ENCODE measurements around the gene HRH2.
"Not testable (repeated sequence)": the region's sequence is repeated elsewhere in the genome, so short reads cannot be mapped to it uniquely, and the experiment has no call there.

The HRH2 gene, protein sequence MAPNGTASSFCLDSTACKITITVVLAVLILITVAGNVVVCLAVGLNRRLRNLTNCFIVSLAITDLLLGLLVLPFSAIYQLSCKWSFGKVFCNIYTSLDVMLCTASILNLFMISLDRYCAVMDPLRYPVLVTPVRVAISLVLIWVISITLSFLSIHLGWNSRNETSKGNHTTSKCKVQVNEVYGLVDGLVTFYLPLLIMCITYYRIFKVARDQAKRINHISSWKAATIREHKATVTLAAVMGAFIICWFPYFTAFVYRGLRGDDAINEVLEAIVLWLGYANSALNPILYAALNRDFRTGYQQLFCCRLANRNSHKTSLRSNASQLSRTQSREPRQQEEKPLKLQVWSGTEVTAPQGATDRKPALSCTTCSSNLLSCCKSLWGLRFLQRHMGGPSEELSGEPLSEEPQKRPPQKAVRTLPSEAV

DNA sequence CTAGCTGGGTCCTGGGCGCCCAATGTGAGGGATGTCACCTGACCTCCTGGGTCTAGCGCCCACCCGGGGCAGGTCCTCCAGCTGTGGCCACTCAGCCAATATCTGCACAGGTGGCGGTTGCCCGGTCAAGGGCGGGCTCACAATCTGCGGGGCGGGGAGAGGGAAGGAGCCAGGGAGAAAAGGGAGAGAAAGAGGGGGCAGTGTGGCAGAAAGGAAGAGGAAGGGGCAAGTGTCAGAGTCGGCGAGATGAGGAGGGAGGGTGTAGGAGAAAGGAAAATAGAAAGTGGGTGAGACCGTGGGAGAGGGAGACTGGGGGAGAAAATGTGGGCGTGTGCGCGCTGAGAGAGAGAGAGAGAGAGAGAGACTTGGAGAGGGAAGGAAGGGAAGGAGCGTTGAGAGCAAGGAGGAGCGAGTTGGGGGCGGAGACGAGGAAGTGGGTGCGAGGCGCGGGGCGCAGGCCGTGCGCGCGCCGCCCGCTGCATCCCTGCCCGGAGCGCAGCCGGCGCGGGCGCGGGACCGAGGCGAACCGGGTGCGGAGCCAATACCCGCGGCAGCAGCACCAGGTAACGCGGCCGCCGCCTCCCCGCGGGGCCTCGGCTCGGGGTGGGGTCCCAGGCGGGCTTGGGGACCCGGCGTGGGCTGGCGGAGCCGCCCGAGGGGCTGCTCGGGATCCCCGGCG is at the start of gene HRH2:
Gene HRH2 (plus strand): TSS at position 479 of the 679 bp plus-strand sequence. CDS start 25,163 bp downstream, outside the sequence.
- no peak for DNase-seq

- DNase-seq, result no peak
Measured at GRCh38 chr5:175609526-175609925, 48.3 kb upstream of the HRH2 start.

DNA sequence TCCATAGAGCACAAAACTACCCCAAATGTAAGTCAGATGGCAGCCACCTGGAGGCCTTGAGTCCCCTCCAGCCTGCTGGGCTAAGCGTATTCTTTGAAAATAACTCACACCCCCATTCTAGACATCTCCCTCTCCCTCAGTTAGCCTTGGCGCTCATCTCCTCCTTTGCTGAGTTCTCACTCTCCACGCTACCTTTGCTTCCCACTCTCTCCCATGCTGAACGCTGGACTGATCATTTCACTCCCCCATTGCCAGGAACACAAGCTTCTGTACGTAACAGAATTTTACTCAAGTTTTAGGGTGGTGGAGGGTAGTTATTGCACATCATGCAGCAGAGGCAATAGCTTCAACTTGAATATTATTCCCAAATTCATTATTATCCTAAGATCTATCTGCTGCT is 47.5 kb upstream of the HRH2 start:
- no peak for DNase-seq

- no peak for DNase-seq
Measured at GRCh38 chr5:175610898-175611297, 47.0 kb upstream of the HRH2 start.

DNA sequence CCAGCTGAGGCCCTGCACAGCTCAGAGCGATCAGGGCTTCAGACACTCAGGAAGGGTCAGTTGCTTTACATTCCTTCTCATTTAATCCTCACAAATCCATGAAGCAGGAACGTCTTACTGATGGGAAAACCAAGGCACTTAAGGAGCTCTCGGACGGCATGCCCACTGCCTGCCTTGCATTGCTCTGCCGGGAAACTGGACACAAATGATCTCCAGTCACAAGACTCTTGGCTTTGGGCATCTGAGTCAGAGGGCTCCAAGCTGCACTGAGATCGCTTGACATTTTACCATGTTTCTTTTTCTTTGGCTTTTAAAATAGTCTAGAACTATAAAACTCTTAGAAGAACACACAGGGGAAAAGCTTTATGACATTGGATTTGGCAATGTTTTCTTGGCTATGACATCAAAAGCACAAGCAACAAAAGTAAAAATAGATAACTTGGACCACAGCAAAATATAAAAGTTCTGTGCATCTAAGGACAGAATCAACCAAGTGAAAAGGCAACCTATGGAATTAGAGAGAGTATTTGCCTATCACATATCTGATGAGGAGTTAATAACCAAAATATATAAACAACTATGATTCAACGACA is 43.6 kb upstream of the HRH2 start:
- DNase-seq, result no peak

GRCh38 chr5:175614861-175615260 is 43.0 kb upstream of the HRH2 start:
- no peak for DNase-seq

DNA sequence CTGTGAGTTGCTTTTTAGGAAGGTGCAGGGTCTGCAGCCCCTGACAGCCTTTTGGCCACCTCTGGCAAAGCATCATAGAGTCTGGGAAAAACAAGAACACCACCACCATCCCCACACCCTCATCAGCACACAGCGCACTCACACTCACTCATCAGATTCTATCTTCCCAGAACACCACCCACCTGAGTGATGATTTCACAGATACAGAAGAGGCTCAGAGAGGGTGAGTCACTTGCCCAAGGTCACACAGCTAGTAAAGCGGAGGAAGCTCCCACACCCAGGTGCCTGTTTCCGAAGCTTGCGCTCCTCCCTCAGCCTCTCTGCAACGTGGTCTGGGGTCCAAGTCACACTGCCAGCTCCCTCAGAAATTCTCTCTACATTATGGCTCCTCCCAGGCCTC is 41.8 kb upstream of the HRH2 start:
- no peak for DNase-seq

GRCh38 chr5:175616527-175616926 is 41.3 kb upstream of the HRH2 start:
- DNase-seq, result not testable (repeated sequence)

- no peak for DNase-seq
Measured at GRCh38 chr5:175617447-175617846, 40.4 kb upstream of the HRH2 start.

DNA sequence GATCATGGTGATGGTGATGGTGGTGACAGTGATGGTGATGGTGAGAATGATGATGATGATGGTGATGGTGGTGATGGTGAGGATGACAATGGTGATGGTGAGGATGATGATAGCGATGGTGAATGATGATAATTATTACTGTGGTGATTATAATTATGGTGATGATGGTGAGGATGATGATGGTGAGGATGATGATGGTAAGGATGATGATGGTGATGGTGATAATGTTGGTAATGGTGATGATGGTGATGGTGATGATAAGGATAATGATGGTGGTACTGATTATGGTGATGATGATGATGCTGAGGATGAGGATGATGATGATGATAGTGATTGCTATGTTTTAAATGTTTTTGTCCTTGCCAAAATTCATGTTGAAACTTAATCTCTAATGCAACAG is 37.3 kb upstream of the HRH2 start:
- no peak for DNase-seq

DNA sequence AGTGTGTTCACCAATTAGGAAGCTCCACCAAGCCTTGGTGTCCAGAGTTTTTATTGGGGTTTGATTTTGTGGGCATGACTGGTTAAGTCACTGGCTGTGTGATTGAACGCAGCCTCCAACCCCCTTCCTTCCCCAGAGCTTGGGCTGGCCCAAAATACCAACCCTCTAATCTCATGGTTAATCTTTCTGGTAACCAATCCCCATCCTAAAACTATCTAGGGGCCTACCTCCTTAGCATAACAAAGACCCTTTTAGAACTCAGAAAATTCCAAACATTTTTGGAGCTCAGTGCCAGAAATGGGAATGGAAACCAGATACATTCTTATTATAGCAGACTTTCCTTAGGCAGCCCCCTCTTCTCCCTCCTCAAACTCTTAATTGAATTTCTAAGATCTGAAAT is 35.9 kb upstream of the HRH2 start:
- no peak for DNase-seq

GRCh38 chr5:175623088-175623487 is 34.8 kb upstream of the HRH2 start:
- no peak for DNase-seq

DNA sequence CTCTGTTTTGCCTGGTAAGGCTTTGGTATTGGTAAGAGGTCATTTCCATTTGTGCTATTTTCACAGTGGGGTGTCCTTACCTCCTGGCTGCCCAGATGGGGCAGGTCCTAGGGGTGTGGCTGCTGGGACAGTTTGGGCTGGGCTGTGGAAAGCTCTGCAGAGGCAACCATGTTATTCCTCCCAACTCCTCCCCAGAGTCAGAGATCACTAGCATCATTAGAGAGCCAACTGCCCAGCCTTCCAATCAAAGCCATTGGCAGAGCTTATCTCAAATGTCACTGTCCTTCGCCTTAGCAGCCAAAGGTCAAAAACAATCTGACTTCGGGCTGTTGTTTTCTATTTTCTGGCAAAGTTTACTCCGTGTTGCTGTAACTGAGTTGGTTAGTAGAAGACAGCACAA is 33.6 kb upstream of the HRH2 start:
- DNase-seq, result no peak

GRCh38 chr5:175627005-175627404 is 30.9 kb upstream of the HRH2 start:
- no peak for DNase-seq

GRCh38 chr5:175627739-175628138 is 30.1 kb upstream of the HRH2 start:
- DNase-seq, result no peak

- DNase-seq, result no peak
Measured at GRCh38 chr5:175628668-175629067, 29.2 kb upstream of the HRH2 start.

DNA sequence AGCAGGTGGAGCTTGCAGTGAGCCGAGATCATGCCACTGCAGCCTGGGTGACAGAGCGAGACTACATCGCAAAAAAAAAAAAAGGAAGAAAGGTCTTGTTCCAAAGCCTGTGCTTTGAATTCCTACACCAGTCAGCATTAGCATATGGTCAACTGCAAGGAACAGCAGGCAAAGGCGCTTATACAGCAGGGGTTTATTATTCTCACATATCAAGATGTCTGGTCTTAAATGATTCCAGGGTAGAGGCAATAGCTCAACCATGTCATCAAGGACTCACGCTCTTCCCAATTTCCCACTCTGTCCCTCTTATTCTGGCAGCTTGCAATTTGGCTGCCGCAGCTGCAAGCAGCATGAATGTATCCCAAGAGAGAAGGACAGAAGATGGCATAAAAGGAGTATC is 28.6 kb upstream of the HRH2 start:
- DNase-seq, result no peak

DNA sequence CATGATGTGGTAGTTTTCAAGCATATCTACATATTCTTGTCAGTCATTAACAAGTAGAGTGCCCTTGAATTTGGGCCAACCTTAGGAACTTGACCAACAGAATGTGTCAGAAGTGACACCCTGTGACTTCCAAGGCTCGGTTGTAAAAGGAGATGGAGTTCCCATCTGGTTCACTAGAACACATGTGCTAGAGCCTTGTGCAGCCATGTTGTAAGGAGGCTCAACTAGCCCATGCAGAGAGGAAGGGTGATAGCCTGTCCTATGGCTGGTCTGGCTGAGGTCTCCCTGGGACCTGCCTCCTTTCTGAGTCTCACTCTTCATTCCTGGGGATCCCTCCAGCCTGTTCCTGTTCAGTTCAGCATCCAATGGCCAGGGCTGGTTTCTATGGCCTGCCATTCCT is 28.1 kb upstream of the HRH2 start:
- DNase-seq, result no peak

- DNase-seq, result no peak
Measured at GRCh38 chr5:175635854-175636584, 21.9 kb upstream of the HRH2 start.

GRCh38 chr5:175638305-175638704 is 19.6 kb upstream of the HRH2 start:
- DNase-seq, result no peak

DNA sequence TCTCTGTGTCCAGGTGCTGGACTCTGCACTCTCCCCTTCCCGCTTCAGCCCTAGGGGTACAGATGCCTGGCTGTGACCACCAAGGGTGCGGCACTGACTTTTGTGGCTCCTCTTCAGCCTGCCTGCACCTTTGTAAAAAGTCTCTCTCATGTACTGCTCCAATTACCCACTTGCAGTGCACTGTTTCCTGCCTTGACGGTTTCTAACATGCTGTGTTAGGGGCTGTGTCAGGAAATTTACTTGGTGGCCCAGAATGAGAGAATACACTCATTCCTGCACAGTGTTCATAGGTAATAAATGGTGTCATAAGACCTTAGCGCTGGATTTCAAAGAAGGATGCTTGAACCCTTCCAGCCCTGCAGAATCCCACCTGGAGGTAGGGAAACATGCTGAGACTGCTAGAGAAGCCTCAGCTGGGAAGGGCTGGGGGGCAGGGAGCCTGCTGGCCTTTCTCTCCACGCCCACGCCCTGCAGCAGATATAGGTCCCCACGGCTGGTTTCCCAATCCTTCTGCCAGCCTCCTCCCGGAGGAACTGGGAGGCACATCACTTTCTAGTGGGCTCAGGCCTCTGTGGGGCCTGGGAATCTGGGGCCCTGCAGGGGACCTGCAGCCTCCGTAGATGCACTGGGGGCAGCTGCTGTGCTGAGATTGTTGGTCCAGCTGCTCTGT is 17.6 kb upstream of the HRH2 start:
- no peak for DNase-seq

- DNase-seq, result no peak
Measured at GRCh38 chr5:175642998-175643397, 14.9 kb upstream of the HRH2 start.

DNA sequence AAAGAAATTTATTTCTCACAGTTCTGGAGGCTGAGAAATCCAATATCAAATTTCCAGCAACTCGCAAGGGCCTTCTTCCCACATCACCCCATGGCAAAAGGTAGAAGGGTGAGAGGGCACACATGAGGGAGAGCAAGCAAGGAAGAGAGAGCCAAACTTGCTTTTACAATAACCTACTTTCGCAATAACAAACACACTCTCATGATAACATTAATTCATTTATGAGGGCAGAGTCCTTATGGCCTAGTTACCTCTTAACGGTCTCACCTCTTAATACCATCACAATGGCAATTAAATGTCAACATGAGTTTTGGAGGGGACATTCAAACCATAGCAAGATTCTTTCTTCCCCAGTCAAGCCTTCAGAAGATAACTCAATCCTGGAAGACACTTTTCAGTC is 11.6 kb upstream of the HRH2 start:
- DNase-seq, result no peak

Measured in NCI-H1436 (cell line).